Osteoblast (primary cell): Measurements from ENCODE around the gene TUBB3. TPM values are rescaled to one million over a fixed set of nuclear protein-coding genes. Genes with fewer than 3 reads are reported as not detected.

Experiments
- DNase-seq: peaks from one replicate; pipeline ENCODE4 v3.0.0; 2011; ENCODE audit warnings: low spot score, mixed read lengths; ENCODE audit not compliant: insufficient read length; ENCODE audit errors: missing footprints
- H2AFZ ChIP-seq: 2 replicates; pipeline ENCODE4 v1.6.0; 2011; ENCODE audit warnings: mild to moderate bottlenecking, low read length
- H3K27ac ChIP-seq: 2 replicates; pipeline ENCODE4 v1.5.1; 2011; ENCODE audit warnings: mild to moderate bottlenecking, low read depth, low read length, moderate library complexity
- H3K27me3 ChIP-seq: 2 replicates; pipeline ENCODE4 v1.6.0; 2012; ENCODE audit warnings: mild to moderate bottlenecking, control low read depth, inconsistent platforms, low read length, moderate library complexity; ENCODE audit not compliant: insufficient read depth
- H3K36me3 ChIP-seq: 2 replicates; pipeline ENCODE4 v1.5.1; 2011; ENCODE audit warnings: mild to moderate bottlenecking, low read length, control low read depth, moderate library complexity; ENCODE audit not compliant: insufficient read depth
- H3K4me1 ChIP-seq: 2 replicates; pipeline ENCODE4 v1.5.1; 2011; ENCODE audit warnings: mild to moderate bottlenecking, low read length, control low read depth, moderate library complexity; ENCODE audit not compliant: insufficient read depth
- H3K4me2 ChIP-seq: 2 replicates; pipeline ENCODE4 v1.6.0; 2011; ENCODE audit warnings: mild to moderate bottlenecking, low read length; ENCODE audit not compliant: insufficient read depth
- H3K4me3 ChIP-seq: fragments of 200-600 bp; sonication (generic); 3 replicates; pipeline ENCODE4 v1.5.1; 2012; ENCODE audit warnings: mild to moderate bottlenecking, low read length, inconsistent platforms; ENCODE audit not compliant: insufficient read depth
- H3K79me2 ChIP-seq: 2 replicates; pipeline ENCODE4 v1.6.0; 2012; ENCODE audit warnings: mild to moderate bottlenecking, low read length, control low read depth, inconsistent platforms; ENCODE audit not compliant: insufficient read depth
- H3K9me3 ChIP-seq: 2 replicates; pipeline ENCODE4 v1.5.1; 2011; ENCODE audit warnings: low read depth, low read length, control low read depth
- H4K20me1 ChIP-seq: 2 replicates; pipeline ENCODE4 v1.6.0; 2012; ENCODE audit warnings: mild to moderate bottlenecking, low read length, control low read depth; ENCODE audit not compliant: insufficient read depth
- total RNA-seq: library from RNA; depleted of rRNA; stranded (reverse); fragments of >200 nt; gene quantifications from 2 replicates; pipeline ENCODE4 v1.2.3, GENCODE V29; 2012
- TF ChIP-seq, protein P1 (sequence below): IDR thresholded peaks from 2 replicates; pipeline ENCODE4 v1.5.1; 2011; ENCODE audit warnings: mild to moderate bottlenecking, low read depth, low read length, moderate library complexity; ENCODE audit errors: extremely low read depth

TUBB3 gene
- total RNA-seq, 1 donor = 166 TPM

GRCh38 chr16:89985219-89985618, 62.1 kb downstream of the TUBB3 start:
- TF ChIP-seq, protein P1, sequence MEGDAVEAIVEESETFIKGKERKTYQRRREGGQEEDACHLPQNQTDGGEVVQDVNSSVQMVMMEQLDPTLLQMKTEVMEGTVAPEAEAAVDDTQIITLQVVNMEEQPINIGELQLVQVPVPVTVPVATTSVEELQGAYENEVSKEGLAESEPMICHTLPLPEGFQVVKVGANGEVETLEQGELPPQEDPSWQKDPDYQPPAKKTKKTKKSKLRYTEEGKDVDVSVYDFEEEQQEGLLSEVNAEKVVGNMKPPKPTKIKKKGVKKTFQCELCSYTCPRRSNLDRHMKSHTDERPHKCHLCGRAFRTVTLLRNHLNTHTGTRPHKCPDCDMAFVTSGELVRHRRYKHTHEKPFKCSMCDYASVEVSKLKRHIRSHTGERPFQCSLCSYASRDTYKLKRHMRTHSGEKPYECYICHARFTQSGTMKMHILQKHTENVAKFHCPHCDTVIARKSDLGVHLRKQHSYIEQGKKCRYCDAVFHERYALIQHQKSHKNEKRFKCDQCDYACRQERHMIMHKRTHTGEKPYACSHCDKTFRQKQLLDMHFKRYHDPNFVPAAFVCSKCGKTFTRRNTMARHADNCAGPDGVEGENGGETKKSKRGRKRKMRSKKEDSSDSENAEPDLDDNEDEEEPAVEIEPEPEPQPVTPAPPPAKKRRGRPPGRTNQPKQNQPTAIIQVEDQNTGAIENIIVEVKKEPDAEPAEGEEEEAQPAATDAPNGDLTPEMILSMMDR = no peak
- no peak overlapping the region for H2AFZ ChIP-seq
- H3K9me3 ChIP-seq = no peaks in the 10 kb centered on the region
- DNase-seq = peak; percentile 22
- H3K4me1 ChIP-seq = no peaks in the 10 kb centered on the region
- H3K36me3 ChIP-seq = peaks cover 58% of the 10 kb centered on the region
- H3K4me3 ChIP-seq = no peak overlapping the region
- H3K79me2 ChIP-seq = peaks cover 4% of the 10 kb centered on the region
- H4K20me1 ChIP-seq = no peaks in the 10 kb centered on the region
- no peaks in the 10 kb centered on the region for H3K27me3 ChIP-seq
- H3K27ac ChIP-seq = no peak overlapping the region
- H3K4me2 ChIP-seq = no peak overlapping the region

Other genes starting within 250 kb of the TUBB3 start
- 24.8 and 37.6 TPM in 2 replicates for gene CDK10, start 236.7 kb upstream of the TUBB3 start, total RNA-seq
- gene SPATA2L, start 221.6 kb upstream of the TUBB3 start, total RNA-seq = 12.1 and 14.8 TPM in 2 replicates
- 13.3 and 14.5 TPM in 2 replicates for gene VPS9D1, start 202.4 kb upstream of the TUBB3 start, total RNA-seq
- gene ZNF276, start 201.8 kb upstream of the TUBB3 start, total RNA-seq = 11.5 and 12.3 TPM in 2 replicates
- 4.0 and 8.3 TPM in 2 replicates for gene FANCA, start 106.7 kb upstream of the TUBB3 start, total RNA-seq
- 0.72 and 1.5 TPM in 2 replicates for gene SPIRE2, start 94.9 kb upstream of the TUBB3 start, total RNA-seq
- gene TCF25, start 49.8 kb upstream of the TUBB3 start, total RNA-seq = 225 and 230 TPM in 2 replicates
- 4.7 and 5.1 TPM in 2 replicates for gene MC1R, start 4.5 kb upstream of the TUBB3 start, total RNA-seq
- 48.6 and 48.9 TPM in 2 replicates for gene DEF8, start 25.4 kb downstream of the TUBB3 start, total RNA-seq
- 0.29 and 1.1 TPM in 2 replicates for gene DBNDD1, start 96.1 kb downstream of the TUBB3 start, total RNA-seq
- gene PRDM7, start 154.0 kb downstream of the TUBB3 start, total RNA-seq = not detected in 2 replicates